SK-N-SH treated with all-trans-retinoic acid at 6 μM for 48 hours (cell line): ENCODE results near the gene GNAT2.

Experiments
- ATAC-seq: fragments of 200-7000 bp; cut with Tn5 transposase; 3 replicates; pipeline ENCODE4 v1.9.1; 2020; ENCODE audit warnings: mild to moderate bottlenecking, moderate library complexity
- BACH2 ChIP-seq: fragments of 250-450 bp; sonication (Bioruptor Pico); IDR thresholded peaks from 2 replicates; pipeline ENCODE4 v1.9.0; 2021; ENCODE audit warnings: mild to moderate bottlenecking, borderline replicate concordance
- CREB5 ChIP-seq: fragments of 250-450 bp; sonication (Bioruptor Pico); IDR thresholded peaks from 2 replicates; pipeline ENCODE4 v1.5.1; 2020; ENCODE audit warnings: low read depth, mild to moderate bottlenecking, moderate library complexity
- CSDC2 ChIP-seq: fragments of 250-450 bp; sonication (Bioruptor Pico); IDR thresholded peaks from 2 replicates; pipeline ENCODE4 v1.5.0; 2020; ENCODE audit warnings: mild to moderate bottlenecking, moderate library complexity
- CSRNP3 ChIP-seq: fragments of 250-450 bp; sonication (Bioruptor Pico); IDR thresholded peaks from 2 replicates; pipeline ENCODE4 v1.5.1; 2021; ENCODE audit warnings: mild to moderate bottlenecking, moderate library complexity
- ESRRG ChIP-seq: fragments of 250-450 bp; sonication (Bioruptor Pico); IDR thresholded peaks from 2 replicates; pipeline ENCODE4 v1.6.1; 2021; ENCODE audit warnings: mild to moderate bottlenecking
- ISL1 ChIP-seq: fragments of 250-450 bp; sonication (Bioruptor Pico); IDR thresholded peaks from 2 replicates; pipeline ENCODE4 v2.1.2; 2022; ENCODE audit warnings: mild to moderate bottlenecking, moderate library complexity
- PATZ1 ChIP-seq: fragments of 250-450 bp; sonication (Bioruptor Pico); IDR thresholded peaks from 2 replicates; pipeline ENCODE4 v1.8.0; 2020; ENCODE audit warnings: mild to moderate bottlenecking, moderate library complexity, borderline replicate concordance
- POU6F1 ChIP-seq: fragments of 250-450 bp; sonication (Bioruptor Pico); IDR thresholded peaks from 2 replicates; pipeline ENCODE4 v1.8.0; 2021; ENCODE audit warnings: low read depth, mild to moderate bottlenecking, moderate library complexity, borderline replicate concordance
- PPARA ChIP-seq: fragments of 250-450 bp; sonication (Bioruptor Pico); IDR thresholded peaks from 2 replicates; pipeline ENCODE4 v1.5.0; 2020; ENCODE audit warnings: mild to moderate bottlenecking, borderline replicate concordance
- RARB ChIP-seq: fragments of 250-450 bp; sonication (Bioruptor Pico); IDR thresholded peaks from 2 replicates; pipeline ENCODE4 v1.8.0; 2021; ENCODE audit warnings: mild to moderate bottlenecking, moderate library complexity
- TCF4 ChIP-seq: fragments of 250-450 bp; sonication (Bioruptor Pico); IDR thresholded peaks from 2 replicates; pipeline ENCODE4 v1.8.0; 2021; ENCODE audit warnings: mild to moderate bottlenecking, moderate library complexity, borderline replicate concordance
- TOX ChIP-seq: fragments of 250-450 bp; sonication (Bioruptor Pico); IDR thresholded peaks from 2 replicates; pipeline ENCODE4 v1.8.0; 2021; ENCODE audit warnings: mild to moderate bottlenecking, moderate library complexity, borderline replicate concordance
- TSHZ2 ChIP-seq: fragments of 250-450 bp; sonication (Bioruptor Pico); IDR thresholded peaks from 2 replicates; pipeline ENCODE4 v1.5.0; 2020; ENCODE audit warnings: mild to moderate bottlenecking, moderate library complexity
- ZC3H10 ChIP-seq: fragments of 250-450 bp; sonication (Bioruptor Pico); IDR thresholded peaks from 2 replicates; pipeline ENCODE4 v1.5.1; 2021; ENCODE audit warnings: mild to moderate bottlenecking, moderate library complexity
- ZFP3 ChIP-seq: fragments of 250-450 bp; sonication (Bioruptor Pico); IDR thresholded peaks from 2 replicates; pipeline ENCODE4 v1.5.0; 2020; ENCODE audit warnings: mild to moderate bottlenecking, moderate library complexity
- ZFP30 ChIP-seq: fragments of 450-650 bp; formaldehyde crosslinking; IDR thresholded peaks from 2 replicates; pipeline ENCODE4 v1.5.0; 2022; ENCODE audit warnings: mild to moderate bottlenecking, moderate library complexity
- ZNF565 ChIP-seq: fragments of 450-650 bp; formaldehyde crosslinking; conservative IDR thresholded peaks from 2 replicates; pipeline ENCODE4 v1.5.0; 2020; ENCODE audit warnings: low read depth, mild to moderate bottlenecking, moderate library complexity
- ZNF70 ChIP-seq: fragments of 450-650 bp; formaldehyde crosslinking; IDR thresholded peaks from 2 replicates; pipeline ENCODE4 v1.5.0; 2020; ENCODE audit warnings: mild to moderate bottlenecking, moderate library complexity
- ZNF8 ChIP-seq: fragments of 450-650 bp; formaldehyde crosslinking; IDR thresholded peaks from 2 replicates; pipeline ENCODE4 v1.5.0; 2020; ENCODE audit warnings: mild to moderate bottlenecking, moderate library complexity

The GNAT2 gene

GRCh38 chr1:109627692-109628399 lies 8.4 kb upstream of the GNAT2 start:
- no peak for ATAC-seq
- TF ChIP-seq ZFP3 (CRISPR knock-in tag) (no peak), ZNF565 (no peak), TSHZ2 (CRISPR knock-in tag) (no peak), TCF4 (CRISPR knock-in tag) (no peak), TOX (no peak), ZNF8 (CRISPR knock-in tag) (no peak), BACH2 (CRISPR knock-in tag) (no peak), PPARA (CRISPR knock-in tag) (no peak), POU6F1 (CRISPR knock-in tag) (no peak), ZFP30 (CRISPR knock-in tag) (no peak), PATZ1 (no peak), ZNF70 (CRISPR knock-in tag) (no peak), ESRRG (CRISPR knock-in tag) (no peak), ZC3H10 (CRISPR knock-in tag) (no peak), ISL1 (CRISPR knock-in tag) (no peak), CREB5 (no peak)

GRCh38 chr1:109626682-109627408 lies 7.4 kb upstream of the GNAT2 start:
- TF ChIP-seq ISL1 (CRISPR knock-in tag) (no peak), POU6F1 (CRISPR knock-in tag) (no peak), BACH2 (CRISPR knock-in tag) (no peak), RARB (CRISPR knock-in tag) (no peak), ZNF70 (CRISPR knock-in tag) (no peak), ESRRG (CRISPR knock-in tag) (no peak), TOX (no peak), CSDC2 (CRISPR knock-in tag) (no peak), CSRNP3 (no peak), PPARA (CRISPR knock-in tag) (no peak), PATZ1 (no peak), TCF4 (CRISPR knock-in tag) (no peak), CREB5 (no peak)
- no peak for ATAC-seq
